Stimulated activated CD4-positive, alpha-beta T cell treated with anti-CD3 and anti-CD28 coated beads, Interleukin-1b, Interleukin-23, amount 100 ng/mL, for 24 hours (primary cell): ENCODE data around the gene KRTAP5-6.

Experiments used
- DNase-seq, 4 experiments: peaks; one replicate each; pipeline ENCODE4 v3.0.0-alpha.2; 2020; ENCODE audit warnings: low read depth in 4 of 4, low spot score in 1 of 4

Gene KRTAP5-6

DNA sequence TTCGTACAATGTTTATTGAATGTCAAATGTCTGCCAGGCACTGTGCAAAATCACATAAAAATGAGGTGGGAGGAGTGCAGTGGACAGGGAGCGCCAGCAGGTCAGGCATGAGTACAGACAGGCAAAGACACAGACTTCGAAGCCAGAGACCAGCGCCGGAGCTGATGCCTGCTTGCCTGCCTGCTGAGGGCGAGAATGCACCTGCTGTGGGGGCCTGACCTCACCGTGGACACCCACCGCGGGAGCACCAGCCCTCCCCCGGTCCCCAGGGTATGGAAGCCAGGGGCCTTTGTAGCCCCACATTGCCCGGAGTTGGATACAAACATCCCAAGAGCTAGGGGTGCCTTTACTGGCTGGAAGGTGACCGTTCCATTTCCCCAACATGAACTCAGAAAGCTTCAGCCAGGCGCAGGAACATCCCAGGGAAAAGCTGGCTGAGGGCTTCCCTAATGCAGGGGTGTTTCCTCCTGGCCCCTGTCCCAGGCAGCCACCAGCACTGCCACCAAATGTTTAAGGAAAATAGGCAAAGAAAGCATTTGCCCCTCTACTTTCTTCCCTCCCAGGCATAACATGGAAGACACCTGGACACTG, 35.5 kb downstream of the KRTAP5-6 start:
- DNase-seq, result no peak

DNA sequence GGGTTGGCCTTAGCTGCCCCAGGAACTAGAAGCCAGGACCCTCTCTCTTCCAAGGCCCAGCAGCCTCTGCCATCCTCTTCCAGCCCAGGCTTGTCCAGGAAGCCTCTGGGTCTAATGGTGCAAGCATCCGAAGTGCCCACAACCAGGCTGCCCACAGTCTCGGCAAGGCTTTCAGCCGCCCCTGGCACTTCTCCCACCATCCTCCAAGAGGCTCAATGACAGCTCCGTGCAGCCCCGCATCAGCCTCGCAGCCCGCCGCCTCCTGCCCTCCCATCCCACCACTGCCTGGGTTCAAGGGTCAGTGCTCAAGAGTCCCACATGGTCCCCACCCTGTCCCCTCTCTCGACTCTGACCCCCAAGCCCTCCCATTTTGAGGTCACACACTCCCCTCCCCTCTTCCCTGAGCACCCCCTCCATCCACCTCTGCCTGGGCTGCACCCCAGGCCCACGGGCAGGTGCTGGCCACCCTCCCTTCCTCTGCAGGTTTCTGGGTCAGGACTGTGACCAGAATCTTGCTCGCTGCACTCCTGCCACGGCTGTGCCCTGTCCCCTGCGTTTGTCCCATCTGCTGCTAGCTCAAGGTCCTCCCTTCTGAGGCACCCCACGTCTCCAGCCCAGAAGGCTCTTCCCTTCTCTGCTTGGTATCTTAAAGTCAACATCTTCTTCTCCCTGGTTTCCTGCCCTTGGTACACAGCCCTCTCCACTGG, 36.2 kb downstream of the KRTAP5-6 start:
- no peak for DNase-seq

DNA sequence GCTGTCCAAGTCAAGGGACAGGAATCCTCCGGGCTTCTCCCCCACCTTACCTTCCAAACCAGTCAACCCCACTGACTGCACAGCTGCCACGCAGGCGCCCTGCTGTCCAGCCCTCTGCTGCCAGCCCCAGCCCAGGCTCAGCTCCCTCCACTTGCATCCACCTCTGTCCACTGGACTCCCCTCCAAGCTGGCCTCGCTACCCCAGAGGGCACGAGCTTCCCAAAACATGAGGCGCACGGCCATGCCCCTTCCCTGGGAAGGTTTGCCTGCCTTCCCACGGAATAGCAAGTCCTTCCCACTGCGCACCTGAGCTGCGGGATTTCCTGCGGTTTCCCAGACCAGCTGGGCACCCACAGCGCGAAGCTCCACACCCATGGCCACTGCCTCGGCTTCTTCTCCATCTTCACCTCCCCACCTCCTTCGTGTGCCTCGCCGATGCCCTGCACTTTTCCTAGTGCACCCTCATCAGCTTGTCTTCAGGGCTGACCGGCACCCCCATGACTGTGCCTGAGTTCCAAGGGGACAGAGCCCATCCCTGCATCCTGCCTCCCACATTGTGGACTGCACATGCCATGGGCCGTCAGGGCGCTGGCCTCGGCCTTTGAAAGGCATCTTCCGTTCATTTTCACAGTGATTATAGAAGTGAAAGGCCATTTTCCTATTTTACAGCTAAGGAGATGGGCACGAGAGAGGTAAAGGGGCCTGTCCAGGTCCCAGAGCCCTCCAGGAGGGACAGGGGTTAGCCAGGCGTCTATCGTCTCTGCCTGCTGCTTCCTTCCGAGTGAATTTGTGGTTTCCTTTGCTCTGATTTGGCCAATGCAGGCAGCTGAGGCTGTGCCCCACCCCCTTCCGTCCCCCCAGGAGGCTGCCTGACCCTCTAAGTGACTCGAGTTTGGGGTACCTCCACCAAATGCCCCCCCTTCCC, 37.0 kb downstream of the KRTAP5-6 start:
- DNase-seq, result no peak

DNA sequence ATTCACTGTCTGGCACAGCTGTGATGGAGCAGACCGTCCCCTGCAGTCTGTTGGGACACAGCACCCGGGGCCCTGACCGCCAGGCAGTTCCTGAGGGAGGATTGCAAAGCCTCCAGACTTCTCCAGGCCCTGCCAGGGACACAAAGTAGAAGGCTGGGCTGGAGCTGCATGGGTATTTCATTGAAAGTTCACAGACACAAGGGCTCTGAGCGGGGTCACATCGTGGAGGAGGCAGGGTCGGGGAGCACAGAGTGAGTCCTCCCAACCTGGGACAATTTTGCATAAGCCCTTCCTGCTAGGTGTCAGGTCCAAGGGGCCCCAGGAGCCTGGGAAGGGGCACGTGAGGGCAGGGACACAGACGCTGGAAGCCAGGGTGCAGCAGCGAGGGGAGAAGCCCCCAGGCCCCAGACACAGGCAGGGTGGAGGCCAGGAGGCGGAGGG, 37.7 kb downstream of the KRTAP5-6 start:
- no peak for DNase-seq

DNA sequence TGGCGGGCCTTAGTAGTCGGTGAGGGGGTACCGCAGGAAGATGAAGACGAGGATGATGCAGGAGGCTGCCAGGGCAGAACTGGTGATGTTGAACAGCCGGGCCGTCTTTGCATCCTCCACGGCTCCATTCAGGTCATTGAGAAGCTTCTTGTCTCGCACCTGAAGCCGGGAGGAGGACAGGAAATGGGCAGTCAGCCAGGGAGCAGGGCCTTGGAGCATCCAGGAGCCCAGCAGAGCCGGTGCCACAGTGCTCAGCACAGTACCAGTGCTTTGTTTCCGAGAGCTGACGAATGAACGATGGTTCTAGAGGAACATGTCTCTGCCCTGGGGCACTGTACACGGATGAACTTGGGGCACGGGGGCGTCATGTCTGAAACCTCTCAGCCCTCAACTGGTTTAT, 38.3 kb downstream of the KRTAP5-6 start:
- no peak for DNase-seq

DNA sequence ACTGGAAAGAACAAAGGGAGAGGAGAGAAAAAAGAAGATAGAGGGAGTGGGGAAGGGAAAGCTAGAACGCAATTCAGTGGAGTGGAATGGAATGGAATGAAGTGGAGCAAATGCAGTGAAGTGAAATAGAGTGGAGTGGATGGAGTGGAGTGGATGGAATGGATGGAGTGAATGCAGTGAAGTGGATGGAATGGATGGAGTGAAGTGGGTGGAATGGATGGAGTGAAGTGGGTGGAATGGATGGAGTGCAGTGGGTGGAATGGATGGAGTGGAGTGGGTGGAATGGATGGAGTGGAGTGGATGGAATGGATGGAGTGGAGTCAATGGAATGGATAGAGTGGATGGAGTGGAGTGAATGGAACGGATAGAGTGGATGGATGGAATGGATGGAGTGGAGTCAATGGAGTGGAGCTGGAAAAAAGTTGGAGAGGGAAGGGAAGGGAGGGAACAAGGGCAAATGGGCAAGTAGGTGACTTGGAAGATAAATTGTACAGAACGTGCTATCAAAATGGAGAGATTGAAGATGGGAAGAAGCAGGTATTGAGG, 39.5 kb downstream of the KRTAP5-6 start:
- no peak for DNase-seq

DNA sequence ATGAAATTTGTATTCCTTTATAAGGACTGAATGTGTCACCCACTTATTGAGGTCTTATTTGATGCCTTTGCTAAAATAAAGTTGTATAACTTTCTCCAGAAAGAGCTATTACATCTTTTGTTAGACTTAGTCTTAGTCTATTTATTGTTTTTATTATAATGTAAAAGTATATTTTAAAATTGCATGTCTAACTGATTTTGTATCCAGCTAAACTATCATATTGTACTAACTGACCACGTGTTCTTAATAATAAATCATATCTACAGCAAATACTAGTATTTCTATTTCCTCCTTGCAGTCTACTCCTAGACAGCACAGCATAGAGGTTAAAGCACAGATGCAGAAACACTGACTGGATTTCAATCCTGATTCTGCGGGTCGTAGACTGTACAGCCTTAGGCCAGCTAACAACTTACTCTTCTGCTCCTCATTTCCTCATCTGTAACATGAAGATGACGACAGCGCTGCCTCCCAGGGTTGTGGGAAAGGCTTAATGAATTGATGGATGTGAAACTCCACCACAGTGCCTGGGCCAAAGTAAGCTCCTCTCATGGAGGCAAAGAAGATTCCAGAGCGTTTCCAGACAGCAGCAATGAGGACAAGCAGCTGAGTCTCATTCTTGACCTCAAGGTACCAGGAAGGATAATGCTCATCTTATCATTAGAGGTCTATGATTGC, 40.2 kb downstream of the KRTAP5-6 start:
- DNase-seq, result no peak

DNA sequence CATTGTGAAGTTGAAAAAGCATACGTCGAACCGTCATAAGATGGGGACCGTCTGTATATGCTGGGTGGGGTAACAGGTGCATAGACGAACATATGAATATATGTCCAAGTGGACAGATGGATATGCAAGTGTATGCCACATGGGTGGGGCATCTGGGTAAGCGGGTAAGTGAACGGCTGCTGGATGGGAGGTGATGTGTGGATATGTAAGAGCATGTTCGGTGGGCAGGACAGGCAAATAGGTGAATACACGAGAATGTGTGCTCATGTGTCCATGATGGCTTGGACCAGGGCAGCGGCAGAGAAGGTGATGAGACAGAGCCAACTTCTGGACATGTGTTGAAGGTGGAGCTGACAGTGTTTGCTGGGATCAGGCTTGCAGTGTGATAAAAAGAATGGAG, 41.4 kb downstream of the KRTAP5-6 start:
- DNase-seq, result no peak

DNA sequence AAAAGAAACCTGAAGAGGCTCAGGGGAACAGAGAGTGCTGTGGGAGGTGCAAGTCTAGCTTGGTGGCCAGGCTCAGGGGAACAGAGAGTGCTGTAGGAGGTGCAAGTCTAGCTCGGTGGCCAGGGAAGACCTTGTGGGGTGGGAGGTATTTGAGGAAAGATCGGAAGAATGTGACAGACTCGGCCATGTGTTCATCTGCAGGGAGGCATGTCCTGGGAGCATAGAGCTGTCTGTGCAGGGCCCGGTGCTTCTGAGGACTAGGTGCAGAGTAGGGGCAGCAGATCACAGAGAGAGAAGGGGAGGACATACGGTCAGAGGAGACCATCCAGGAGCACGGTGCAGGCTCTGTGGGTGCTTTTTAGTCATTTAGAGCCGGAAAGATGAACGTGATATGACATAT, 42.6 kb downstream of the KRTAP5-6 start:
- no peak for DNase-seq

DNA sequence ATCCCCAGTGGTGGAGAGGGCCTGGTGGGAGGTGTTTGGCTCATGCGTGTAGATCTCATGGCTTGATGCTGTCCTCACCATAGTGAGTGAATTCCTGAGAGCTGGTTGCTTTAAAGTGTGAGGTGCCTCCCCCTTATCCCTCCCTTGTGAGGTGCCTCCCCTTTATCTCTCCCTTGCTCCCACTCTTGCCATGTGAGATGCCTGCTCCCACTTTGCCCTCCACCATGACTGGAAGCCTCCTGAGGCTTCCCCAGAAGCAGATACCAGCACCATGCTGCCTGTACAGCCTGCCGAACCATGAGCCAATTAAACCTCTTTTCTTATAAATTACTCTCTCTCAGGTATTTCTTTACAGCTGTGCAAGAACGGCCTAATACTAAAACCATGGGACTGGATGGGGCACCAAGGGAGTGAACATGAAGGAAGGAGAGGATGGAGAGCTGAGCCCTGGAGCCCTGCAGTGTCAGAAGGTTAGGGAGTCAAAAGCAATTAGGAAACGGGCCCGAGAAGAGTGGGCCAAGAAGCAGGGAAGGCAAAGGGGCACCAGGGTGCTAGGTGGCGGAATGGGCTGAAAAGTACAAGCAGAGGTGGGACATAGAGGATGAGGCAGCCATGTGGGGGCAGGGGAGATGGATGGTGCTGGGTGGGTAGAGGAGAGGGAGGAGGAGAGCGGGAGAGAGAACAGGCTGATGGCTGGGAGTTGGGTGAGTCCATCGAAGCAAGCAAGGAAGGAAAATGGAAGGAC, 44.0 kb downstream of the KRTAP5-6 start:
- DNase-seq, result no peak

DNA sequence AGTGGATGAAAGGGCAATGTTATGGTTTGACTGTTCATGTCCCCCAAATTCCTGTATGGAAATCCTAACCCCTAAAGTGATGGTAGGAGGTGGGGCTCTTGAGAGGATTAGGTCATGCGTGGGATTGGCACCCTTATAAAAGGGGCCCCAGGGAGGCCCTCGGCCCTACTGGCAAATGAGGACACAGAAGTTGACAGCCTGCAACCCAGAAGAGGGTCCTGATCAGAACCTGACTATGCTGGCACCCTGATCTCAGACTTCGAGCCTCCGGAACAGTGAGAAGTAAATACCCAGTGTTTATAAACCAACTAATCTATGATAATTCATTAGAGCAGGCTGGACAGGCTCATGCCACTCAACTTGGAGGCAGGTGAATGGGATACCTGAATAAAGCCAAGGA, 44.7 kb downstream of the KRTAP5-6 start:
- no peak for DNase-seq

DNA sequence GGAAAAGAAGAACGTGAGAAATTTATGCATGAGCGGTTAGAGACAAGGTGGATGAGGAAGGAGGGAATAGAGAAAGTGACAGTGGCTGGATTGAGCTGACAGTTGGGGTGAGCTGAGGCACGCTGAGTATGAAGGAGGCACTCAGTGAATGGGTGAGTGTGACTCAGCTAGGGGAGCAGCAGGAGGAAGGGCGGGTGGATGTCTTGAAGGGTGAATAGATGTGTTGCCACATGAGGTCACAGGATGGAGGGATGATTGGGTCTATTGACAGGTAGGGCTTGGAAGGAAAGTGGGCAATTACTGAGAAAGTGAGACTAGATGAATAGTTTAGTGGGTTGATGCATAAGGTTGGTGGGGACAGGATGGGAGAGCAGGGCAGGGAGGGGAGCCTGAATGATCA, 45.4 kb downstream of the KRTAP5-6 start:
- DNase-seq, result no peak

DNA sequence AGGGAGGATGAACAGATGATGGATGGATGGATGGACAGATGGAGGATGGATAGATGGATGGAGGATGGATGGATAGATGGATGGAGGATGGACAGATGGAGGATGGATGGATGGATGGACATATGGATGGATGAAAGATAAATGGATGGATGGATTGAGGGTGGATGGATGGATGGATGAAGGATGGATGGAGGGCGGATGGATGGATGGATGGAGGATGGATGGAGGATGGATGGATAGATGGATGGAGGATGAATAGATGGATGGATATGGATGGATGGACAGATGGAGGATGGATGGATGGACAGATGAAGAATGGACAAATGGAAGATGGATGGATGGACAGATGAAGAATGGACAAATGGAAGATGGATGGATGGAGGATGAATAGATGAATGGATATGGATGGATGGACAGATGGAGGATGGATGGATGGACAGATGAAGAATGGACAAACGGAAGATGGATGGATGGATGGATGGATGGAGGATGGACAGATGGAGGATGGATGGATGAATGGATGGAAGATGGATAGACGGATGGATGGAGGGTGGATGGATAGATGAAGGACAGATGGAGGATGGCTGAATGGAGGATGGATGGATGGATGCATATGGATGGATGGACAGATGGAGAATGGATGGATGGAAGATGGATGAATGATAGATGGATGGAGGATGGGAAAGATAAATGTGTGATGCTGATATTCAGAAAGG, 46.0 kb downstream of the KRTAP5-6 start:
- DNase-seq, result no peak

DNA sequence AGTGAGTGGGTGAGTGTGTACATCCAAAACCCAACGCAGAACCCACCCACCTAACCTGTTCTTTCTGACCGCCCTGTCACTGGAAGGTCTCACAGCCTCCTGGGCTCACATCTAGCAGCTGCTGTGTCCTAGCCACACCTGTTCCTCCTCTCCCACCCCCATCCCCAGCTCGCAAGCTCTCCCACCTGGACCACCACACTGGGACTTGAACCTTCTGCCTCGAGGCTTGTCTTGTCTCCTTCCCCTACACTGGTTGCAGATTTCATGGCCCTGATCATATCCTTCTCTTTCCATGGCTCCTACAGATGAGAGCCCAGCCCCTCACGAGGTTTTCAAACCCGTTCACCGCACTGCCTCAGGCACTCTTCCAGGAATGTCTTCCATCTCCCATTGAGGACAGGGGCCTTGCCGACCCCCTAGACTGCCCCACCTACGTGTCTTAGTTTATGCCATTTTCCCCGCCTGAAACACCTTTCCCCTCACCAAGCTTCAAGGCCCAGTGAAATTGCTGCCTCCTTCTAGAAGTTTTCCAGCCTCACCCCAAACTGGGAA, 46.7 kb downstream of the KRTAP5-6 start:
- DNase-seq, result no peak

DNA sequence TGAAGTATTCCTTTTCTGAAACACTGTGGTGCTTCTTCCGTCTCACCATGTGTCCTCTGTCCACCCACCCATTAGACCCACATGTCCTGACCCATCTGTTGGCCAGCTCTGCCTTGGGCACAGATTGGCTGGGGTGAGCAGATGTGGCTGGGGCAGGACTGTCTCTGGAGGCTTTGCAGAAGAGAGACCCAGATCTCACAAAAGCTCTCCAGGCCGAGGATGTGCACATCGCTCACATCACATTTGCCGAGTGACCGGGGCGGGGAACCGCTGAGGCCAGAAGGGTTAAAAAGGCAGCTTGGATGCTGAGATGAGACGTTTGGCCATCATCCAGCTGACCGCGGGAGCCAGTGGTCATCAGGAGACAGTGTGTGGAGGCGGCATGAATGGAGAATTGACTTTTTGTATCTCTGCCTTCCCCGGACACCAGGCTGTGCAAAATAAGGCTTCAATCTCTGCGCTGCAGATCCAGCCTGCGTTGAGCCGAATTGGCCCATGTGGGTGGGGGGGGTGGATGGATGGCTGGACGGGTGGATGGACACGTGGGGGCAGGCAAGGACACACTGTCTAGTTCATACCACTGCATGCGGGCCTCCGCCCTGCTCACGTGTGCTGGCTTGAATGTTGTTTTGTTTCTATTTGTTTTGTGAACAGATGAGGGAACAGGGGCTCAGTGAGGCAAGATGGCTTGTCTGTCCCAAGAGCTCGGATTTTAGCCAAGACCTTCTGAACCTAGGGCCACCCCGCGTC, 47.3 kb downstream of the KRTAP5-6 start:
- no peak for DNase-seq

DNA sequence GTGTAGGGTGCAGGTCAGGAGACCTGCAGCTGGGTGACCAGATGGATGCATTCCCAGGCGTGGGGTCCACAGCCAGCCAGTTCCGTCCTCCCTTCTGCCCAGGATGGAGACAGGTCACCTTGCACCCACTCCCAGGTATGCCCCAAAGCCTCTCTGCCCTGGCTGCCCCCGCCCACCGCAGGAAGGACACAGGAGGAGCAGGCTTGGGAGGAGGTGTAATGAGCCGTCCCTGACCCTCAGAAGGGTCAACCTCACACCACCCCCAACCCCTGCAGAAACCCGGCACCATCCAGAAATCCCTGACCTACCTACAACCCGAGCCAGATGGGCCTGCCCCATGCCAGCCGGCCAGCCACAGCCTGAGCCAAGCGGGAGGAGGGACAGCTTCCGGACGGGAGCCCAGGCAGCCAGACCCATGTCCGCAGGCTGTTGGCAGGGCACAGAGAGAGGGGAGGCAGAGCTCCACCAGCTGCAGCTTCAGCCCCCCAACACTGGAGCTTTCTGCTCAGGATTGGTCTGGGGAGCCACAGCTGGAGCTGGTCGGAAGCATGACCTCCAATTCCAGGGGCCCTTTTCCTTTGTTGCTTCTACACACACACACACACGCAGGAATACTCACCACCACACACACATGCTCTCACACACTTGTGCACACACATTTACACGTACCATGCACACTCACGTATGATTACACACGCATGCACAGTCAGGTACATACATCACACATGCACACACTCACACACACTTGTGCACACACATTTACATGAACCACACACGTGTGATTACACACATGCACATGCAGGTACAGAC, 48.1 kb downstream of the KRTAP5-6 start:
- no peak for DNase-seq

DNA sequence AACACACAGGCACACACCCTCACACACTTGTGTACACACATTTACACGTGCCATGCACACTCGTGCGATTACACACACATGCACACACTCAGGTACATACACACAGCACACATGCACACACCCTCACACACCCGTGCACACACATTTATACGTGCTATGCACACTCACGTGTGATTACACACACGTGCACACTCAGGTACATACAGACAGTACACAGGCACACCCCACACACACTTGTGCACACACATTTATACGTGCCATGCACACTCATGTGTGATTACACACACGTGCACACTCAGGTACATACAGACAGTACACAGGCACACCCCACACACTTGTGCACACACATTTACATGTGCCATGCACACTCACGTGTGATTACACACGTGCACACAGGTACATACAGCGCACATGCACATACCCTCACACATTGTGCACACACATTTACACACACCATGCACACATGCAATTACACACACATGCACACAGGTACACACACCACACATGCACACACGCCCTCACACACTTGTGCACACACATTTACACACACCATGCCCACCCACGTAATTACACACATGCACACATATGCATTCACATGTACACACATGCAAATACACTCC, 48.8 kb downstream of the KRTAP5-6 start:
- DNase-seq, result no peak

DNA sequence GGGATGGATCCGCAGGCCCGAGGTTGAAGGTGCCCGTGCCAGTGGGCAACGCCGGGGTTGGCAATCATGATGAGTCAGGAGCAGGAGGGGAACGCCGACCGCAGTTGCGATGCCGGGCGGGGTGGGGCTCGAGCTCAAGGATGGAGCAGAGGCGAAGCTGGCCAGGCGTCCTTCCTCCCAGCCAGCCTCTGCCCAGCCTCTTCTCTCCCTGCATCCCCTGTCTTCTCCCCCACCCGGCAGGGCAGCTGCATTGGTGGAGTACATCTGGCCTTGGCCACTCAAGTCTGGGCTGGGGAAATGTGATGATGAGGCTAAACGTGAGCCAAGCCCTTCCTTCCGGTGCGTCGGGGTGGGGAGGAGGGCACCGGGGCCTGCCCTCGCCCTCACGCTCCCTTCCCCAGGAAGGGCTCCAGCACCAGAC, 49.5 kb downstream of the KRTAP5-6 start:
- no peak for DNase-seq
